HG03159 (cell line): ENCODE data around the gene TMEM150B.

Experiments
- ATAC-seq: cut with Tn5 transposase; IDR thresholded peaks from one replicate; pipeline ENCODE4 v1.9.1; 2021; ENCODE audit warnings: mild to moderate bottlenecking, moderate library complexity; ENCODE audit not compliant: unreplicated experiment

Gene TMEM150B

GRCh38 chr19:55308281-55308680 lies 16.9 kb downstream of the TMEM150B start:
- no peak for ATAC-seq

GRCh38 chr19:55306712-55307111 lies 18.4 kb downstream of the TMEM150B start:
- no peak for ATAC-seq

GRCh38 chr19:55305983-55306562 lies 19.1 kb downstream of the TMEM150B start:
- ATAC-seq = no peak

GRCh38 chr19:55305491-55305890 lies 19.6 kb downstream of the TMEM150B start:
- ATAC-seq = no peak

DNA sequence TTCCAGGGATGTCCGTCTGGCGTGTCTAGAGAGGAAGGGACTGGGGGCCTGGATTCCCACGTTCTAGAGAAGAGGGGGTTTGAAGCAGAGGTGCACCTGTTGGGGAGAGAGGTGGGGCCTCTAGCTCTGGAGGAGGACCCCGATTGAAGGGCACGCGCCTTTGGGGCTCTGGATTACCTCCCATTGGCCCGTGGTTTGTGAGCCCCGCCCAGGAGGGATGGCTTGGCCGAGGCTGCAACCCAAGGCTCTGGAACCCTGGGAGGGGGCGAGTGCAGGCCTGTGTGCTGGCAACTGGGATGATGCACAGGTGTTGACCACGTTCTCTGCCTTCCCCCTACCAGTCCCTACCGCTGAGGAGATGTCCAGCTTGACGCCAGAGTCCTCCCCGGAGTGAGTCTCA lies 20.2 kb downstream of the TMEM150B start:
- ATAC-seq = no peak

DNA sequence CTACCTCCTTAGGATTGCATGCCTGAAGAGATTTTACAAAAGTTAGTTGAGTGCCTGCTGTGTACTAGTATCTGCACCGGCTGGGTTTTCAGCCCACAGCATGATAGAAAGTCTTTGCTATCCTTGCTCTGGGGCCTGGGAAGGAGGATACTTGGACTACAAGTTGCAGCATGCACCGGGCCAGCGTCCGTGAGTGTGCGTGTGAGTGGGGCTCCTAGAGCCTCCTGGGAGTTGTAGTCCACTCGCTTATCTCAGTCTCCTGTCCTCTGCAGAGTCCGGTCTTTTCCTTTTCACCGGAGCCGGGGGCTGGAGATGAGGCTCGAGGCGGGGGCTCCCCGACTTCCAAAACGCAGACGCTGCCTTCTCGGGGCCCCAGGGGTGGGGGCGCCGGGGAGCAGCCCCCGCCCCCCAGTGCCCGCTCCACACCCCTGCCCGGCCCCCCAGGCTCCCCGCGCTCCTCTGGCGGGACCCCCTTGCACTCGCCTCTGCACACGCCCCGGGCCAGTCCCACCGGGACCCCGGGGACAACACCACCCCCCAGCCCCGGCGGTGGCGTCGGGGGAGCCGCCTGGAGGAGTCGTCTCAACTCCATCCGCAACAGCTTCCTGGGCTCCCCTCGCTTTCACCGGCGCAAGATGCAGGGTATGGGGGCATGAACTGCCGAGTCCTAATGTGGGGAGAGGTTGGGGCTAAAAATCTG lies 20.7 kb downstream of the TMEM150B start:
- ATAC-seq = no peak

GRCh38 chr19:55303477-55303876 lies 21.7 kb downstream of the TMEM150B start:
- ATAC-seq = no peak

GRCh38 chr19:55302318-55302703 lies 22.8 kb downstream of the TMEM150B start:
- ATAC-seq = no peak

- ATAC-seq = peak; percentile 65
These were observed 23.5 kb downstream of the TMEM150B start for GRCh38 chr19:55301459-55302317.

DNA sequence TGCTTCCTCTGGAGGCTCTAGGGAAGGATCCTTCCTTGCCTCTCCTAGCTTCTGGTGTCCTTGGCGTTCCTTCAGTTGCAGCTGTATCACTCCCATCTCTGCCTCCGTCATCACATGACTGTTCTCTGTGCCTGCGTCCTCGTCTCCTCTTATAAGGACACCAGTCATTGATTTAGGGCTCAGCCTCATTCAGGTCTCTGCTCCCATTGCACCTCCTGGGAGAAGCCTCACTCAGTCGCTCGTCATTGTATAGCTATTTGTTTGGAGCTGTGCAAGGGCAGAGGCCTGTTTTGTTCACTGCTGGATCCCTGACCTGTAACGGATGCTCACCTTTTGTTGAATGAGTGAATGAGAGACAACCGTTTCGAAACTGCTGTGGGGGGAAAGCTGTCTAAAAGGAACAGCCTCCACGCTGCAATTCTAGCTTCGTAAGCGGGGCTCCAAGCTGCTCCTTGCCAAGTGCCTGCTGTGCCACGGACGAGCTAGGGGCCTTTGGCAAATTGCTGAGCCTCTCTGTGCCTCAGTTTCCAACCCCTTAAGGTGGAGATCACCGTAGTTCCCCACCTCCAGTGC lies 24.2 kb downstream of the TMEM150B start:
- no peak for ATAC-seq

DNA sequence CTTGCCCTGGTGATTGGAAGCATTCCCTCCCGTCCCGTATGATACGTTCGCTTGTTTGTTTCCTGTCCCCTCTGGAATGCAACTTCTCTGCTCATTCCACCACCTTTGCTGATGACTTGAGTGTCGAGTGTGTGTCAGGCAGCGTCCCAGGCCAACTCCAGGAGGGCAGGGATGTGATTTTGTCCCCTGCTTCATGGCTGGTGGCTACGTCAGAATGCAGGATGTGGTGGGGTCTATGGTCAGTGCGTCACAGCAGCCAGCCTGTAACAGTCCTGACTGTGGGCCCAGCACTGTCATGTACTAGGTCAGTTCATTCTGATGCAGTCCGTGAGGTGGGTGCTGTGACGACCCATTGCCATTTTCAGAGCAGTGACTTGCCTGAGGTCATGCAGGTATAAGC lies 25.1 kb downstream of the TMEM150B start:
- ATAC-seq = no peak

- ATAC-seq = no peak
These were observed 27.9 kb downstream of the TMEM150B start for GRCh38 chr19:55297267-55297666.

DNA sequence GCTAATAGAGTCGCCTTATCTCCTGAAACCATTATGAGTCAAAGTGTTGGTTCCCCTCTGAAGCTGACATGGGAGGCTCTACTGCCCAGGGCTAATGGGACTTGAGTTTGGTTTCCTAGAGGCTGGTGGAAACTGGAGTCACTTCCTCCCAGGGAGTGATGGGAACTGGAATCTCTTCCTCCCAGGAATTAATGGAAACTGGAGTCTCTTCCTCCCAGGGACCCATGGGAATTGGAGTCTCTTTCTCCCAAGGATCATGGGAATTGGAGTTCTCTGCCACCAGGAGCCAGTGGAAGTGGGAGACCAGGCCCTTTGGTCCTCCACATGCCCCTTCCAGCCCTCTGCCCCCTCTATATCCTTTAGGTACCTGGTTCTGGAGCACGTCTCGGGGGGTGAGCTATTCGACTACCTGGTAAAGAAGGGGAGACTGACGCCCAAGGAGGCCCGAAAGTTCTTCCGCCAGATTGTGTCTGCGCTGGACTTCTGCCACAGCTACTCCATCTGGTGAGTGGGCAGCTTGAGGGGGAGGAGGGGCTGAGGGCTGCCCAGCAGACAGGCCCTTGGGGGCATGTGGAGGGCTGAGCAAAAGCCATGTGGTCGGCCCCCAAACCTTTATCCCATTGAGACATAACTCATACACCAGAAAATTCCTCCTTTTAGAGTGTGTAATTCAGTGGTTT lies 35.9 kb downstream of the TMEM150B start:
- no peak for ATAC-seq

DNA sequence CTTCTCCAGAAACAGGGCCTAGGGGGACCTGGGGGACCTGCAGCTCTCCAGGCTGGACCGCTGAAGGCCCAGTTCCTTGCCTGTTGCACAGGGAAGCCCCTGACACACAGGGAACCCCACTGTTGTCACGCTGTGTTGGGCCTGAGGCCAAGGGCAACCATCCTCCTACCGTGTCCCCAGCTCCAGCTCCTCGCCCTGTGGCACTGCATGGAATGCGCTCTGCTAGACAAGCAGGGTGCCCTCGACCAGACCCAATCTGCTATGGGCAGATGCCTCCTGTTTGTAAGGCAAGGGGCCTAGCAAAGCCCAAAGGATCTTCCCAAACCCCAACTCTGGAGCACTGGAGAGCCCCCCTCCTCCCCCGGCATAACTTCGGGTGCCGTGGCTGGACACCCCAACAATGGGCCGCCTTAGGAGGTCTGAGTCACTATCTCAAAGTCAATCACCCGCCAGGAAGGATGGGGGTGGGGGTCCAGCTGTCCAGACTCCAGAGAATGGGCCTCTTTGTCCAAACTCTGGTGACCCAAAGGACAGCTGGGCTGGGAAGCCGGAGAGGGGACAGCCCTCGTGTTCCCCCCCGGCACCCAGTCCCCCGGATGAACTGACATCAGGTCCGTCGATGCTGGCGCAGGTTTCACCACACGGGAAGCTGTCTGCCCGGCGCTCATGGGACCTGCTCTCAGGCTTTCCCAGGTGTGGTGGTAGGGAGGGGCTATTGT lies 37.6 kb downstream of the TMEM150B start:
- no peak for ATAC-seq

DNA sequence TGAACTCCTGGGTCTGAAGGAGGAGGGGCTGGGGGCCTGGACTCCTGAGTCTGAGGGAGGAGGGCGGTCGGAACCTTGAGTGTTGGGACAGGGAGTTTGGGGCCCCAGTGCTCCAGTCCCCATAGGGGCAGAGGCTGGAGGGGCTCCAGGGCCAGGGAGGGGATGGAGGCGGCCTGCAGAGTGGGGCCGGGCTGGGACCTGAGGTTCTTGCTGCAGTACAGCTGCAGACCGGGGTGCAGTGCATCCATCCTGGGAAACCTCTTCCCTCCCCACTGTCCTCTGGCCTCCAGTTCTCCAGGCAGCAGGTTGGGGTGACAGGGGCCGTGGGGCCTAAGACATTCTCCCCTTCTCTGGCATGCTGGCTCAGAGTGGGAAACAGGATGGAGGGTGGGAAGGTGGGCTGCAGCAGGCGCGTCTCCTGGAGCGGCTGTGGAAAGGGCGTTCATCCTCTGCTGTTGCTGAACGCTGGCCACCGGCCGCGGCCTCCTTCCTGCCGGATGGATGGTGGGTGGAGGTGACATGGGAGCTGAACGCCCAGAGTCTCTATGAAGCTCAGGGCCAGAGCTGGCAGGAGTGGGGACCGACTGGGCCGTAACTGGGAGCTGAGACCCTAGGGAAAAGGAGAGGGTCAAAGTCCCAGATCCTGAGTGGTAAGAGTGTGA lies 39.8 kb downstream of the TMEM150B start:
- ATAC-seq = no peak

DNA sequence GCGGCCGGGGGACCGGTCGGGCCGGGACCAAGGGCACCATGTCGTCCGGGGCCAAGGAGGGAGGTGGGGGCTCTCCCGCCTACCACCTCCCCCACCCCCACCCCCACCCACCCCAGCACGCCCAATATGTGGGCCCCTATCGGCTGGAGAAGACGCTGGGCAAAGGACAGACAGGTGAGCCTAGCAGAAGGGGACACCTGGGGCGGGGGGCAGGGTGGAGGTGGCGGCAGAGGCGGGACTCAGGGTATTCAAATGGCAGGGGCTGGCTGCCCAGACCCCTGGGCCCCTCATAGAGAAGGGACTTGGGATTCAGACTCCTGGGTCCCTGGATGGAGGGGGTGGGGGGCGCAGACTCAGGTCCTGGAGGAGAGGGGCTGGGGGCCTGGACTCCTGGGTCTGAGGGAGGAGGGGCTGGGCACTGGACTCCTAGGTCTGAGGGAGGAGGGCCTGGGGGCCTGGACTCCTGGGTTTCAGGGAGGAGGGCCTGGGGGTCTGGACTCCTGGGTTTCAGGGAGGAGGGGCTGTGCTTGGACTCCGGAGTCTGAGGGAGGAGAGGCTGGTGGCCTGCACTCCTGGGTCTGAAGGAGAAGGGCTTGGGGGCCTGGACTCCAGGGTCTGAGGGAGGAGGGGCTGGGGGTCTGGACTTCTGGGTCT lies 40.6 kb downstream of the TMEM150B start:
- ATAC-seq = no peak

- ATAC-seq = no peak
These were observed 41.4 kb downstream of the TMEM150B start, which contains the start of gene BRSK1 for GRCh38 chr19:55283548-55284377. TSS of gene BRSK1 (plus strand) at chr19:55283997. CDS start at chr19:55284443, 446 bp downstream.
